Esophagus squamous epithelium (tissue), 5 donors: ENCODE measurements around the gene TF. TPM values are rescaled to one million over a fixed set of nuclear protein-coding genes. Genes with fewer than 3 reads are reported as not detected.
"Not testable (repeated sequence)": the region's sequence is repeated elsewhere in the genome, so short reads cannot be mapped to it uniquely, and the experiment has no call there.

Experiments used
- DNase-seq: peaks from one replicate; lab custom pipeline; 2025; lab: John Stamatoyannopoulos, UW
- H3K27ac ChIP-seq, 4 donors: fragments of 200-600 bp; sonication (generic); one replicate each; pipeline ENCODE4 v1.5.1; 2016 to 2019; ENCODE audit warnings: mild to moderate bottlenecking in 1 of 4
- H3K27me3 ChIP-seq, 4 donors: fragments of 200-600 bp; sonication (generic); 1 replicate in 3 of 4; 2 replicates in 1 of 4; pipeline versions ENCODE4 v1.5.1 to v1.6.0; 2017 to 2021; ENCODE audit warnings: antibody characterized with exemption in 1 of 4
- H3K36me3 ChIP-seq, 3 donors: fragments of 200-600 bp; sonication (generic); one replicate each; pipeline ENCODE4 v1.5.1; 2016 to 2019
- H3K4me1 ChIP-seq, 3 donors: fragments of 200-600 bp; sonication (generic); one replicate each; pipeline ENCODE4 v1.5.1; 2017 to 2019
- H3K4me3 ChIP-seq, 4 donors: fragments of 200-600 bp; sonication (generic); 1 replicate in 3 of 4; 2 replicates in 1 of 4; pipeline ENCODE4 v1.5.1; 2016 to 2019; ENCODE audit warnings: mild to moderate bottlenecking in 2 of 4, moderate library complexity in 1 of 4
- H3K9me3 ChIP-seq, 3 donors: fragments of 200-600 bp; sonication (generic); one replicate each; pipeline ENCODE4 v1.5.1; 2016 to 2019
- POLR2A ChIP-seq, 4 donors: fragments of 450-650 bp; IDR thresholded peaks; one replicate each; pipeline ENCODE4 v1.6.1; 2017; ENCODE audit warnings: antibody characterized with exemption in 4 of 4, mild to moderate bottlenecking in 4 of 4, moderate library complexity in 3 of 4
- WGBS, 2 donors: methylation state at CpG; one replicate each; pipeline ENCODE4 v1.1.5; 2018; 5-methylcytosine and 5-hydroxymethylcytosine counted together
- intact Hi-C: fragments of 100-400 bp; cut with DNase I; formaldehyde crosslinking; loops from one replicate; pipeline ENCODE4 v1.15.0; 2022
- total RNA-seq, 4 donors: library from RNA; depleted of rRNA; stranded (reverse); fragments of >200 nt; gene quantifications; one replicate each; pipeline ENCODE4 v1.1.0, GENCODE V29; 2016
- TF ChIP-seq, protein P1 (sequence below), 6 experiments: fragments of 450-650 bp in 4 of 6; fragments of 200-600 bp in 2 of 6; sonication (generic) in 2 of 6; IDR thresholded peaks; one replicate each; pipeline ENCODE4 v1.5.1; 2016 to 2019; ENCODE audit warnings: antibody characterized with exemption in 6 of 6, mild to moderate bottlenecking in 4 of 6, moderate library complexity in 4 of 6
- donor health status: DM: yes; HTN: yes; CAD: no.

TF gene
- total RNA-seq, 4 donors from 2014 or later: 0.53 to 17.9 (median 9.4) TPM

DNA sequence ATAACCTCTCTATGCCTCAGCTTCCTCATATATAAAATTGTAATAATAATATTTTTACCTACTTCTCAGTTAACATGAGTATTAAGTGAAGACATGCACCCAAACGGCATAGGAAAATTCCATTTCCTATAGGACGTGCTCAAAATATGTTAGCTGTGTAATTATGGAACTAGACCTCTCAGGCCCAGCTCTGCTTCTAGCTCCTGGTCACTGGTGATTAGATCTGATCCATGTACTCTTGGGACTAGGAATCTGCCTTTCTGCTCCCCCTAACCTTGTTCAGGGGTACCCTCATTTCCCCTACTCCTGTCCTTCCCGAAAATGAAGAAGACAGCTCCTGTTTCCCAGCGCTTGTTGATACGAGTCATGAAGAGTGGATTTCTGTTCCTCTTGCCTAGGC, 29.6 kb downstream of the TF start:
- Histone ChIP-seq H3K4me1 (peaks cover 0 to 36% (median 5%) of the 10 kb centered on the region in 3 donors), H3K4me3 (no peak overlapping the region), H3K27ac (no peak overlapping the region), H3K9me3 (no peaks in the 10 kb centered on the region), H3K36me3 (peaks cover 0 to 16% (median 0%) of the 10 kb centered on the region in 3 donors), H3K27me3 (no peaks in the 10 kb centered on the region)
- WGBS, 2 donors: 88 to 94% methylated on average over 5 of the region's 5 CpGs
- DNase-seq: no peak
- TF ChIP-seq, protein P1, sequence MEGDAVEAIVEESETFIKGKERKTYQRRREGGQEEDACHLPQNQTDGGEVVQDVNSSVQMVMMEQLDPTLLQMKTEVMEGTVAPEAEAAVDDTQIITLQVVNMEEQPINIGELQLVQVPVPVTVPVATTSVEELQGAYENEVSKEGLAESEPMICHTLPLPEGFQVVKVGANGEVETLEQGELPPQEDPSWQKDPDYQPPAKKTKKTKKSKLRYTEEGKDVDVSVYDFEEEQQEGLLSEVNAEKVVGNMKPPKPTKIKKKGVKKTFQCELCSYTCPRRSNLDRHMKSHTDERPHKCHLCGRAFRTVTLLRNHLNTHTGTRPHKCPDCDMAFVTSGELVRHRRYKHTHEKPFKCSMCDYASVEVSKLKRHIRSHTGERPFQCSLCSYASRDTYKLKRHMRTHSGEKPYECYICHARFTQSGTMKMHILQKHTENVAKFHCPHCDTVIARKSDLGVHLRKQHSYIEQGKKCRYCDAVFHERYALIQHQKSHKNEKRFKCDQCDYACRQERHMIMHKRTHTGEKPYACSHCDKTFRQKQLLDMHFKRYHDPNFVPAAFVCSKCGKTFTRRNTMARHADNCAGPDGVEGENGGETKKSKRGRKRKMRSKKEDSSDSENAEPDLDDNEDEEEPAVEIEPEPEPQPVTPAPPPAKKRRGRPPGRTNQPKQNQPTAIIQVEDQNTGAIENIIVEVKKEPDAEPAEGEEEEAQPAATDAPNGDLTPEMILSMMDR (IDR thresholded peaks at IDR 0.05): no peak
- no peak for TF ChIP-seq POLR2A (IDR thresholded peaks at IDR 0.05)
- intact Hi-C loops: no loop called here

DNA sequence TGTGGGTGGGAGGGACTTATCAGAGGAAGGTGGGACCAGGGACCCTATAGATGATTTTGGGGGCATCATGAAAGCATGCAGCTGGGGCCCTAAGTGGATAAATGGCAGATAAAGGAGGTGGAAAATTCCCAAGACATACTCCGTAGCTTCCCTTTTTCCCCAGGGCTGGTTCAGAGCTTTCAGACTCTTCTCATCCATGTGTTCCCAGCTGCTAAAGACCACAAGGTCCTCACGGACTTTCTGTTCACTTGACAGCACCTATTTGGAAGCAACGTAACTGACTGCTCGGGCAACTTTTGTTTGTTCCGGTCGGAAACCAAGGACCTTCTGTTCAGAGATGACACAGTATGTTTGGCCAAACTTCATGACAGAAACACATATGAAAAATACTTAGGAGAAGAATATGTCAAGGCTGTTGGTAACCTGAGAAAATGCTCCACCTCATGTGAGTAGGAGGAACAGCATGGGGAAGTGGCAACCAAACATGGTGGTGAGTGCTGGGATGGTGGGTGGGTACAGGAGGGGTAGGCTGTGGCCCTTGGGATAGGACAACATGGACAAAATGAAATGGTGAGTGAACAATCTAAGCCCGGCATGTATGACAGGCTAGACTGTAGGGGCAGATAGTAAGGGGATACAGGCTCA, 30.7 kb downstream of the TF start:
- DNase-seq: no peak
- no peak for TF ChIP-seq POLR2A (IDR thresholded peaks at IDR 0.05)
- TF ChIP-seq, protein P1 (IDR thresholded peaks at IDR 0.05): peak in 1 of 6 experiments; percentile 10
- Histone ChIP-seq H3K27me3 (no peaks in the 10 kb centered on the region), H3K36me3 (peaks cover 0 to 11% (median 0%) of the 10 kb centered on the region in 3 donors), H3K27ac (peak overlapping the region in 1 of 4 donors; percentile 75), H3K9me3 (no peaks in the 10 kb centered on the region), H3K4me1 (peaks cover 0 to 36% (median 5%) of the 10 kb centered on the region in 3 donors), H3K4me3 (no peak overlapping the region)
- intact Hi-C loops: no loop called here
- 90 to 93% methylated on average over 7 of the region's 7 CpGs for WGBS, 2 donors

DNA sequence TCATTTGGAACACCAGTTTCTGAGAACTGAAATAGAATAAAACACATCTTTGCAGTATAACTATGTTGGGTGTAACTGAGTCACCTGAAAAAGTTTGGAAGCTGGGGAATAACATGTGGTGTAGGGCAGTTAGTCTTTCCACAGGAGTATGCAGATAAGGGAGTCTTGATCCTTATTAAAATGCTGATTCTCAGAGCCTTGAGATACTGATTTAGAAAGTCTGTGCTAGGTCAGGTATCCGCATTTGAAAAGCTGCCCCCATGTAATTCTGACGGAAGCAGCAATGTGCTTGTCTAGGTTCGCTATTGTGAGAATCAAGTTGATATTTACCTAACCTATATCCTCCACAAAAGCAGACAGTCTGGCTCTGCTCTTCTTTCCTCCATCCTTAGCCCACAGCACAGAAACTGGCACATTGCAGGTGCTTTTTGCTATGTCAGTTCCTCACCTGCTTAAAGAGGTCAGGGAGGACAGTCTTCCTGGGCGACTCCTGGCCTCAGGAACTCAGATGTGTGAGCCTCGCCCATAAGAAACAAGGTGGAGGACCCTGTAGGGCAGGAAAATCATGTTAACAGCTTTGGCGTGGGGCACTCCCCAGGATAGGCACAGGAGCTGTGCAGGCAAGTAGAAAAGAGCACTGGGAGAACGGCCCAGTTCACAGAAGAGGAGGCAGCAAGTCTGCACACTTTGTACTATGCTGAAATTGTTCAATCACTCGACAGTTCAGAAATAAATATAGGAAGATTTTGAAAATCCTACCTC, 31.8 kb downstream of the TF start:
- intact Hi-C loops: no loop called here
- 46 to 50% methylated on average over 8 of the region's 8 CpGs for WGBS, 2 donors
- peak overlapping the region in 3 of 4 donors; percentile 28 to 75 (median 72) for H3K27ac ChIP-seq

DNA sequence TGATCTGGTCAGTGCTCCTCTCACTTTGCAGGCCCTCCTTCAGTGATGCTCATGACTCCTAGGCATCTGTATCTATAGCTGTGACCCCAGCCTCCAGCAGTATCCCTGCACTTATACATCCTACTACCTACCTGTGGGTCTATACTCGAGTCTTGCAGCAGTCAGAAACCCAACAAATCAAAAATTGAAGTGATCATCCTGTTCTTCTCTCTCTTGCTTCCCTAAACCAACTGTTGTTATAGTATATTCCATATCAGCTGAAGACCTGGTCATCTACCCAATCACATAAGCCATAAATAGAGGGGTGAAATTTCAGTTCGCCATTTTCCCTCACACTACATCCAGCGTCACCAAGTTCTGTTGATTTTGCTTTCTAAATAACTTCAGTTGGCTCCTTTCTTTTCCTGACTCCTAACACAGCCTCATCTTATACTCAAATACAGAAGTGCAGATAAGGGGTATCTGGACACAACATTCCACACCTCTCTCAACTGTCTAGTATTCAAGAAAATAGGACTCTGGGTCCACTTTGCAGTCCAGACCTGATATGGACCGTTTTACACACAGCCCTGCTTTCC, 33.5 kb downstream of the TF start:
- DNase-seq: no peak
- Histone ChIP-seq H3K9me3 (no peaks in the 10 kb centered on the region), H3K36me3 (peaks cover 0 to 6% (median 0%) of the 10 kb centered on the region in 3 donors), H3K27me3 (no peaks in the 10 kb centered on the region), H3K27ac (no peak overlapping the region), H3K4me3 (no peak overlapping the region), H3K4me1 (peaks cover 0 to 36% (median 5%) of the 10 kb centered on the region in 3 donors)
- intact Hi-C loops: no loop called here
- 62 to 64% methylated on average over 4 of the region's 4 CpGs for WGBS, 2 donors
- no peak for TF ChIP-seq POLR2A (IDR thresholded peaks at IDR 0.05)
- TF ChIP-seq, protein P1 (IDR thresholded peaks at IDR 0.05): no peak

More for the DNA sequence above, 31.8 kb downstream of the TF start:
- Histone ChIP-seq H3K4me3 (no peak overlapping the region), H3K27me3 (no peaks in the 10 kb centered on the region), H3K9me3 (no peaks in the 10 kb centered on the region), H3K36me3 (peaks cover 0 to 9% (median 0%) of the 10 kb centered on the region in 3 donors), H3K4me1 (peaks cover 0 to 36% (median 5%) of the 10 kb centered on the region in 3 donors)
- TF ChIP-seq POLR2A (IDR thresholded peaks at IDR 0.05): no peak
- TF ChIP-seq, protein P1 (IDR thresholded peaks at IDR 0.05): no peak
- no peak for DNase-seq

DNA sequence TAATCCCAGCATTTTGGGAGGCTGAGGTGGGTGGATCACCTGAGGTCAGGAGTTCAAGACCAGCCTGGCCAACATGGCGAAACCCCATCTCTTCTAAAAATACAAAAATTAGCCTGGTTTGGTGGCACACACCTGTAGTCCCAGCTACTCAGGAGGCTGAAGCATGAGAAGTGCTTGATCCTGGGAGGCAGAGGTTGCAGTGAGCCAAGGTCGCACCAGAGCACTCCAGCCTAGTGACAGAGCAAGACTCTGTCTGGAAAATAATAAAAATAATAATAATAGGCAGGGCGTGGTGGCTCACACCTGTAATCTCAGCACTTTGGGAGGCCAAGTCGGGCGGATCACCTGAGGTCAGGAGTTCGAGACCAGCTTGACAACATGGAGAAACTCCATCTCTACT, 34.6 kb downstream of the TF start:
- peaks cover 0 to 36% (median 5%) of the 10 kb centered on the region in 3 donors for H3K4me1 ChIP-seq
- H3K9me3 ChIP-seq, H3K4me3 ChIP-seq, H3K27me3 ChIP-seq, DNase-seq, intact Hi-C loops, H3K36me3 ChIP-seq, H3K27ac ChIP-seq: not testable (repeated sequence)
- WGBS, 2 donors: 83 to 91% methylated on average over 6 of the region's 6 CpGs
